ENCODE data around the gene TAGLN. TPM values are rescaled to one million over a fixed set of nuclear protein-coding genes. Genes with fewer than 3 reads are reported as not detected.

The TAGLN gene
- total RNA-seq: 317 TPM
- long read RNA-seq, transcript TAGLN-202 (5 exons, 928 nt): major isoform, 249 of 287 reads
- long read RNA-seq, transcript TAGLN-207 (4 exons, 2,166 nt): minor isoform, 7 of 287 reads
- long read RNA-seq, partial matches to known transcripts: 20 of 287 reads
- long read RNA-seq, other reads (novel, unspliced or antisense): 8 of 287 reads

DNA sequence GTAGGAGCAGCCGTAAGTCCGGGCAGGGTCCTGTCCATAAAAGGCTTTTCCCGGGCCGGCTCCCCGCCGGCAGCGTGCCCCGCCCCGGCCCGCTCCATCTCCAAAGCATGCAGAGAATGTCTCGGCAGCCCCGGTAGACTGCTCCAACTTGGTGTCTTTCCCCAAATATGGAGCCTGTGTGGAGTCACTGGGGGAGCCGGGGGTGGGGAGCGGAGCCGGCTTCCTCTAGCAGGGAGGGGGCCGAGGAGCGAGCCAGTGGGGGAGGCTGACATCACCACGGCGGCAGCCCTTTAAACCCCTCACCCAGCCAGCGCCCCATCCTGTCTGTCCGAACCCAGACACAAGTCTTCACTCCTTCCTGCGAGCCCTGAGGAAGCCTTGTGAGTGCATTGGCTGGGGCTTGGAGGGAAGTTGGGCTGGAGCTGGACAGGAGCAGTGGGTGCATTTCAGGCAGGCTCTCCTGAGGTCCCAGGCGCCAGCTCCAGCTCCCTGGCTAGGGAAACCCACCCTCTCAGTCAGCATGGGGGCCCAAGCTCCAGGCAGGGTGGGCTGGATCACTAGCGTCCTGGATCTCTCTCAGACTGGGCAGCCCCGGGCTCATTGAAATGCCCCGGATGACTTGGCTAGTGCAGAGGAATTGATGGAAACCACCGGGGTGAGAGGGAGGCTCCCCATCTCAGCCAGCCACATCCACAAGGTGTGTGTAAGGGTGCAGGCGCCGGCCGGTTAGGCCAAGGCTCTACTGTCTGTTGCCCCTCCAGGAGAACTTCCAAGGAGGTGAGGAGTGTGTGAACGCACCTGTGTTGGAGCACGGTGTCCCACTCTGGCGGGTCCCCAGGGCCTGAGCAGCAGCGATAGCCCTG lies at the start of gene TAGLN:
Gene TAGLN, plus strand, starts transcription at position 318 of the 863 bp plus-strand sequence. CDS start 3,644 bp downstream, outside the sequence.
- DNase-seq (ENCODE audit: low spot score): peak; percentile 86
- intact Hi-C loops (cut with DNase I): loop anchor here (1.0 kb wide), 1 partner anchor 18 kb away; no protein-coding TSS in a partner anchor

DNA sequence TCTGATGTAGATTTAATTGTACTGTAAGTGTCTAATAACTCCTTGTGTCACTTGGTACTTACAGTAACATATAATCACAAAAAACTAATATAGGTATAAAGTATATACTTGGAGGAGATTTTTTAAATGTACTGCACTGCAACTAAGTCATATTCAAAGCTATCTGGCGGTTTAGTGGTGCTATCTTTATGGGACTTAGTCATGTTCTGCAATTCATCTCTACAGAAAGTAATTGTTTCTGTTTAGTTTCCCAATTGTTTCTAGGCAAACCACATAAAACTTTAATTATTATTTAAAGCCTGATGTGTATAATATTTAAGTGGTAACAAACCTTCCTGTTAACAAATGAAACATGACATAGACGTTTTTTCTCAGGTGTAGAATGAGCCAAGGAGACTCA lies 47.1 kb upstream of the TAGLN start:
- DNase-seq (ENCODE audit: low spot score): no peak
- intact Hi-C loops (cut with DNase I): no loop called here

DNA sequence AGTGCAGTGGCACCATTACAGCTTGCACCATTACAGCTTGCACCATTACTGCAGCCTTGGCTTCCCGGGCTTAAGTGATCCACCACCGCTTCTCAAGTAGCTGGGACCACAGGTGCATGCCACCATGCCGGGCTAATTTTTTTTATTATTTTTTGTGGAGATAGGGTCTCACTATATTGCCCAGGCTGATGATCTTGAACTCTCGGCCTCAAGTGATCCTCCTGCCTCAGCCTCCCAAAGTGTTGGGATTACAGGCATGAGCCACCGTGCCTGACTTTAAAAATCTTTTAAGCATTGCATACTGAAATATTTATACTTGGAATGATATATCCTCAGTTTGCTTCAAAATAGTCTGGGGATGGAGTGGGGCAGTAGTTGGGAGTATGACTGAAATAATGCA lies 44.7 kb upstream of the TAGLN start:
- DNase-seq (ENCODE audit: low spot score): no peak
- intact Hi-C loops (cut with DNase I): no loop called here

DNA sequence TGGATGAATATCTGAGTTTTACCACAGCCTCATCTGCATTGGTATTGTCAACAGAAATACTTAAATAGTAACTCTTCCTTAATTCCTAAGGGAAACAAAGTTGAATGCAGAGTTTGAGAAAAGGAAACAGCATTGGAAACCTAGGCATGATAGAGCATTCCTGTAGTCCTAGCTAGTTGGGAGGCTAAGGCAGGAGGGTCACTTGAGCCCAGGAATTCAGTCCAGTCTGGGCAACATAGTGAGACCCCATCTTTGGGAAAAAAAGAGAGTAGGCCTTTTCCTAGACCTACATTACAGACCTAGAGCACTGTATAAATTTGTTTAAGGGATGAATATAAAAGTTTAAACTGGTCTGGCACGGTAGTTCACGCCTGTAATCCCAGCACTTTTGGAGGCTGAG lies 41.7 kb upstream of the TAGLN start:
- no peak for DNase-seq (ENCODE audit: low spot score)
- intact Hi-C loops (cut with DNase I): no loop called here

DNA sequence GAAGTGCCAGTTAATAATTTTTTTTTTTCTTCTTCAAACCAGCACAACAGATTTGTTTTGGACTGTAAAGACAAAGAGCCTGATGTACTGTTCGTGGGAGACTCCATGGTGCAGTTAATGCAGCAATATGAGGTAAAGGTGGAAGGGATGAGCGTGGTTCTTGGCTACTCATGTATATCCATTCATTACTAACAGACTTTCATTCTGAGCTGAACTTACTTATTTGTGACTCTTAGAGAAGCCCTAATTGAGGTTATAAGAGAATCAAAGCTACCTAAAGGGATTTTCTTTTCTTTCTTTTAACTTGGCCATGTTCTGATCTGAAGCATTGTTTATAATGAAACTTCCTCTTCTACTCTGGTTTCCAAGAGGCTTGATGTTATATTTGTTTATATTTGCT lies 39.3 kb upstream of the TAGLN start:
- DNase-seq (ENCODE audit: low spot score): no peak
- intact Hi-C loops (cut with DNase I): no loop called here

DNA sequence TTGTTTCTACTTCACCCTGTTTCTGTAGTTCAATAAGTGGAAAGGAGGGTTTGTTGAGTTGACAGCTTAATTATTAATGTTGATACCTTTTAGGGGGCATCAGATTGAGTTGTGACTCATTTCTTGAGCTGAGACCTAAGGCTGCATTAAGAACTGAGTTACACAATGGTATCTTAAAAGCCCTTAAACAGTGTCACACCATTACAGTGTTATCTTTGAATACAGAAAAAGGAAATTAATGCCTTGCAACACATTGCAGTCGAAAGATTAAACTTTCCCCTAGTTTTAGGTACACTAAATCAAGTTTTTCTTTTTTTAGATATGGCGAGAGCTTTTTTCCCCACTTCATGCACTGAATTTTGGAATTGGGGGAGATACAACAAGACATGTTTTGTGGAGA lies 38.3 kb upstream of the TAGLN start:
- no peak for DNase-seq (ENCODE audit: low spot score)
- intact Hi-C loops (cut with DNase I): no loop called here

DNA sequence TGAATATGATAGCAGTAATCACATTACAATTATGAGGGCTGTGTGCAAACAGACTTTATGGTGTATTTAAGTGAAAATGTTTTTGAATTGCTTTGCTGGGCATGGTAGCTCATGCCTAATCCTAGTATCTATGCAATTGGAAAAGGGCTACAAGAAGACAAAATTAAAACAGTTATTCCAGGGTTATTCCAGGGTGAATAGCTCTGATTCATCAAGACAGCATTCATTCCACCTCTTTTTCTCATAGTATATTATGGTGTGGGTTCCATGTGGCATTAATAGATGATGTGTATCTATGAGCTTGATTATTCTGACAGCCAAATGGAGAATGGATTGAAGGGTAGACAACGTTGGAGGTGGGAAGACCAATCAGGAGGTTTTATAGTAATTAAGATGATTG lies 32.7 kb upstream of the TAGLN start:
- intact Hi-C loops (cut with DNase I): no loop called here
- no peak for DNase-seq (ENCODE audit: low spot score)

DNA sequence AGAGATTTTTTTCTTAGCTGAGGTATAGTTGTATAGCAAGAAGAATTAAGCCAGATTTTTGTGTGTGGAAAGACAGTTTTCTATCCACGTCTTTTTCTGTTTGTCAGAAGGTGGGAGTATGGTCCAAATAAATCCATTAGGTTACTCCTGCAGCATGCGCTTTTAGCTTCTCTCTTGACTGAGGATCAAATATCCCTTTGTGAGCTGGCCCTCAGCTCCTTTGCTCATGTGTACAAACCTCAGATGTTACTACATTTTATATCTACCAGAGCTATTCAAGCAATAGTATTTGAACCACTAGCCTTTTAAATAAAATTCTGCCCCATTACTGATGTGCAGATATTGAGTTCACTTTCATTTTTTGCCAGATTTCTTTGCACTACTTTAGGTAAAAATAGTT lies 29.4 kb upstream of the TAGLN start:
- intact Hi-C loops (cut with DNase I): no loop called here
- DNase-seq (ENCODE audit: low spot score): no peak

DNA sequence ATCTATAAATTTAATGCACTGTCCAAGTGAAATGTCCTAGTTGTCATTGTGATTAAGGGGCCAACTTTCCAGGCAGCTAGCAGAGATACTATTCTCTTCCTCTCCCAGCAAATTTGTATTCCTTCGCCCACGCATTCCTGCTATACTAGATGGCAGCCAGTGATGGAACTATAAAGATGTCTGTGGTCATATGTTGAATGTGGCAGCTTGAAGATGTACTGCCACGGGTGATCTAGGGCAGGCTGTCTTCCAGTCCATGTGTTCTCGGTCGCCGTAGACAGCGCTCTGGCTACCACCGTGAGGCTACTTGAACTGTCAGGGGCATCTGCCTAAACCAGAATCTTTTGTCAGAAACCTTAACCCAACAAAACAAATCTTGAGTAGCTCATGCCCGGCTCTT lies 29.0 kb upstream of the TAGLN start:
- DNase-seq (ENCODE audit: low spot score): no peak
- intact Hi-C loops (cut with DNase I): no loop called here

DNA sequence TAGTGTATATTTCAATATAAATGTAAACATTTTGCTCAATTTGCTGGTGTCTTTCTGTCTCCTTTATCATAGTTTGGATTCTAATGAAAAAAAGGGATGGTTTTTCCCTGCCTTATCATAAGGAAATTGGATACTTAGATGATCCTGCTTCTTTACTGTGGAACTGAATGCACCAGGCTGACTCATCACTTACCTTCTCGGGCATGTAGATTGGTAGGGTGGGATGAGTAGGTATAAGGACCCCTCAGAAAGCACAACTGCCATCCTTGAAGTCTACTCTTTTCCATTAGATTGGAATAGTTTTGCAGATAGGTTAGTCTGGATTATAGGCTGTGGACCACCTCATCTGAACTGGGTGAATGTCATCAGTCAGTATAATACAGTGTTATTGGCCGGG lies 28.2 kb upstream of the TAGLN start:
- intact Hi-C loops (cut with DNase I): no loop called here

DNA sequence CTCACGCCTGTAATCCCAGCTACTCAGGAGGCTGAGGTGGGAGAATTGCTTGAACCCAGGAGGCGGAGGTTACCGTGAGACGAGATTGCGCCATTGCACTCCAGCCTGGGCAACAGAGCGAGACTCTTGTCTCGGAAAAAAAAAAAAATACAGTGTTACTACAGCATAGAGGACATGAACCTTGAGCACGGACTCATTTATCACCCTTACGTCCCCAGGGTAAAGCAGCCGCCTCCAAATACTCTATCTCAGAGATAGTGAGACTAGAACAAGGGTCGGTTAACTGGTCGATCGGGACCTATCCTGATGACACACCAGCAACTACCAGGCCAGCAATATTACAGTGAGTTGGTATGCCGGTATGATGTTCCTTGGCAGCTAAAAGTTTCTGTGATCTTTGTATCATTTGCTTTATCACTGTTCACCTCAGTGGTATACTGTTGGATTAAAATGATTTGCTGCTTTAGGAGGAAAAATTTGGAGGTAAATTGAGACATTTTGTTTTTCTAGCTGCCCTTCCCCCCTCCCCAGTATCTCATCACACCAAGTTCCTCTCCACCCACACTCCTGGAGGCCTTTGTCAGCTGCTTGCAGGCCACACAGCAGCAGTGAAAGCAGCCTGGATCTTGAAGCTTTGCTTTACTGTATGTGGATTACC lies 27.6 kb upstream of the TAGLN start:
- intact Hi-C loops (cut with DNase I): no loop called here
- DNase-seq (ENCODE audit: low spot score): no peak

More for the DNA sequence above, 28.2 kb upstream of the TAGLN start:
- no peak for DNase-seq (ENCODE audit: low spot score)

DNA sequence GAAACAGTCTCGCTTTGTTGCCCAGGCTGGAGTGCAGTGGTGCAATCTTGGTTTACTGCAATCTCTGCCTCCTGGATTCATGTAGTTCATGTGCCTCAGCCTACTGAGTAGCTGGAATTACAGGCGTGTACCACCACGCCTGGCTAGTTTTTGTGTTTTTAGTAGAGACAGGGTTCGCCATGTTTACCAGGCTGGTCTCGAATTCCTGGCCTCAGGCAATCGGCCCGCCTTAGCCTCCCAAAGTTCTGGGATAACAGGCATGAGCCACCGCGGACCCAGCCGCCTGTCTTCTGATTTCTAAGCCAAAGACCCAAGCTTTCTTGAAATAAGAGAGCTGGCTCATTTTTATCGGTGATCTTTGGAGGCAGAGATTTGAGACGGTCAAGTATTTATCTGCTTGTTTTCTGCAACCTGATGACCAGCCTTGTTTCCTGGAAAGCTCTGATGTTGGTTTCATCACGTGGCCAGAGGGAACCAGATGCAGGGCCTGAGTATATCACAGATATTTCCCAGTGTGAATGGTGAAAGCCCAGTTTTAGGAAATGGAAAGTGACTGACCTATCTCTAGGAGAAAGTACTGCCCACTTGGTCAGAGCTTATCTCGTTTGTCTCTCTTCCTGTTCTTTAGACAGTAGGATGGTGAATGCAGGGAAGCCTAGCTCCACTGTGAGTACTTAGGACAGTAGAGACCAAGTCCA lies 26.3 kb upstream of the TAGLN start:
- intact Hi-C loops (cut with DNase I): no loop called here
- DNase-seq (ENCODE audit: low spot score): no peak

DNA sequence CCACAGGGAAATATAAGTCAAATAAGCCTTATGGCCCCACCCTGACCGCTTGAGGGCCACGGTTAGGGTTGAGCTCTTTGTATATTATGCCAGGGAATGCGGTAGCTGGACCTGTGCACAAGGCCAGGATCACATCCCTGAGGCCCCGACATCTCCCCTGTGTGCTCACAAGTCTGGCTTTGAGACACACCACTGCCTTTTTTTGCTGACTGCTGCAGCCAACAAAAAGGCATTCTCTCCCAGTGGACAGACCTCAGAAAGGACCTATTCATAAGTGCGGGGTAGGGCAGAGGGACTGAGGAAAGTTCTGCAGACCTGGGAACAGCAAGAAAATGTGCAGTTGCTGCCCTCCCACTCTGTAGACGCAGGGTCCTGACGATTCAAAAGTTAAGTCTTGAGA lies 24.1 kb upstream of the TAGLN start:
- no peak for DNase-seq (ENCODE audit: low spot score)
- intact Hi-C loops (cut with DNase I): no loop called here

DNA sequence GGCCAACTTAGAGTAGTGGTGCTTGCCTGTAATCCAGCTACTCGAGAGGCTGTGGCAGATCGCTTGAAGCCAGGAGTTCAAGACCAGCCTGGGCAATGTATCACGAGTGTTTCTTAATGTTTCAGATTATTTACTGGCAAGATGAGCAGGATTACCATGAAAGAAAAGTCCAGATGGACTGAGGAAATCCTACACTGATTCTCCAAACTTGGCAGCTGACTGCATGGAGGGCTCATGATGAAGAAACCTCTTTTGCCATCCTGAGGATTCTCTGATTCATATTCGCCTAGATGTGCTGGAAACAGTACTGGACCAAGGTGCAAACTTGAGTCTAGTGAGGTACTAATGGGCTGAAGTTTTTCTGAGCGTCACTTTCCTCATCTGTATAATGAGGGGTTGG lies 23.4 kb upstream of the TAGLN start:
- intact Hi-C loops (cut with DNase I): no loop called here
- DNase-seq (ENCODE audit: low spot score): no peak

DNA sequence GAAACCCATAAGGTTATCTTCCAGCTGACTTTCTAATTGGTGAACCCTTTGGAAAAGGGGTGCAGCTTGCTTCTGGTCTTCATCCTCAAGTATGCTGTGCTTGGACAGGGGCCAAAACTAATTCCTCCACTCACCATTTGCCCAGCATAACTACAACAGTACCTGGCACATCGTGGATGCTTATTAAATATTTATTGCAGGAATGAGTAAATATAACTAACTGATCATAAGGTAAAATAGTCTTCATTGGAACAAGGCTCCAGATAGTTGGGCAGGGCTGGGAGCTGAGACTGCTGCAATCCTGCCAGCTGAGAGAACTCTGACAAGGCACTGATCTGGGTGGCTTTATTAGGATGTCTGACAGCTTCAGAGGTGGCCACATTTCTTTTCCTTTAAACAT lies 23.0 kb upstream of the TAGLN start:
- intact Hi-C loops (cut with DNase I): no loop called here

DNA sequence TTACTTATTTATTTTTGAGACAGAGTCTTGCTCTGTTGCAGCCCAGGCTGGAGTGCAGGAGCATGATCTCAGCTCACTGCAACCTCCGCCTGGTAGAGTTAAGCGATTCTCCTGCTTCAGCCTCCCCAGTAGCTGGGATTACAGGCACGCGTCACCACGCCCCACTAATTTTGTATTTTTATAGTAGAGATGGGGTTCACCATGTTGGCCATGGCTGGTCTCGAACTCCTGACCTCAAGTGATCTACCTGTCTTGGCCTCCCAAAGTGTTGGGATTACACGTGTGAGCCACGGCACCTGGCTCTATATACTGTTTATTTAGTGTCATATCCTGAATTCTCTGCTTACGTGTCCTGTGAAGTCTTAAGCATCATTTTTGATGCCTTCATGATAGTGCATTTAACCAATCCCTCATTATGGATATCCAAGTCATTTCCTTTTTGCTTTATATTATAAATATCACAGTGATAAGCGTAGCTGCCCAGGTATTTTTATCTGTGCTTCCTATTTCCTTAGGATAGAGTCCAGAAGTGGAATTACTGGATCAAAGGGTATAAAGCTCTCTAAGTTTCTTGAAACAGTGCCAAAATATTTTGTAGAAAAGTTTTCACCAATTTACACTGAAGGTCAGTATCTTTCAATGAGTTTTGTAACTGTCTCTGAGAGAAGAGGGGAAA lies 21.5 kb upstream of the TAGLN start:
- DNase-seq (ENCODE audit: low spot score): no peak
- intact Hi-C loops (cut with DNase I): loop anchor here (2.0 kb wide), 2 partner anchors 33 to 47 kb away; partner anchors contain the start of gene PAFAH1B2

More for the DNA sequence above, 23.0 kb upstream of the TAGLN start:
- no peak for DNase-seq (ENCODE audit: low spot score)

DNA sequence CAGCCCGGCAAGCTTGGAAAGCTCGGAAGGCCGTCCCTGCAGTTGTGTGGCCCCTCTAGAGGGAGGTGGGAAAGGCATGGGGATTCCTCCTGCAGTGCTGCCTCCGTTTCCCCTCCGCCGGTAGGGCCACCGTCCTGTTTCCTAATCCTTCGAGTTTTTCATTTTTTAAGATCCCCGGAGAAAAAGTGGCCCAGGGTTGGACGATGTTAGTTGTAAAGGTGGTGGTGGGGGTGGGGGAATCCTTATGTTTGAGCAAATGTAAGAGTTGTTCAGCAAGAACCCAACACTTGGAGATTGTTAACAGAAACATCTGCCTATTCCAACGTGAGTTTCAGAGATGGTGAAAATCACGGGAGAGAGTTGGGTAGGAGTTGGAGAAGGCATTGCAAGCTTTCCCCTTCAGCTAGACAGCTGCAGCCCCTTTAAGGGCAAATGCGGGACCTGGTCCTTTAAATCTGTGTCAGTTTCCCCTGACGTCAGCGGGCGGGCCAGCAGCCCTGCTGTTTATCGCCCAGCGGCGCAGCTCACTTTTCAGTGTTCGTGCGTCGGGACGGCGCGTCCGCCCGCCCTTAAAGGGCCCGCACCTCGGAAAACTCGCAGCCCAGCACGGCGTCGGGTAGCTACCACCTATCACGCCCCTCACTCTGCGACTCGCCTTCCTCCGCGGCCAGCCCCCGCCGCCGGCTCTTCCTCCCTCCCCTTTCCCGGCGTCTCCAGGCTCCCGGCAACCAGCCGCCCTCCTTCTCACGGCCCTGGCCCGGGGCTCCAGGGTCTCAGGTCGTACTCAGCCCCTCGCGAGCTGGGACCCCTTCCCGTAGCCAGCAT lies 20.7 kb upstream of the TAGLN start, which contains the start of gene SIDT2:
Gene SIDT2, plus strand, starts transcription at position 534 of the 825 bp plus-strand sequence. CDS start 521 bp downstream, outside the sequence.
- intact Hi-C loops (cut with DNase I): loop anchor here (2.0 kb wide), 2 partner anchors 34 to 46 kb away; partner anchors contain the start of gene PAFAH1B2
- peak; percentile 98 for DNase-seq (ENCODE audit: low spot score)

Measured in cardiac septum (tissue), 1 donor.